Globus pallidus (tissue), 1 donor: ENCODE data around the gene TPX2.
A peak's percentile ranks its signal among the peaks of the same experiment; 100 is the strongest.
"Not testable (repeated sequence)": the region's sequence is repeated elsewhere in the genome, so short reads cannot be mapped to it uniquely, and the experiment has no call there.

Experiments
- DNase-seq: peaks from one replicate; pipeline ENCODE4 v3.0.0-alpha.2; 2015; ENCODE audit warnings: low spot score

The TPX2 gene

DNA sequence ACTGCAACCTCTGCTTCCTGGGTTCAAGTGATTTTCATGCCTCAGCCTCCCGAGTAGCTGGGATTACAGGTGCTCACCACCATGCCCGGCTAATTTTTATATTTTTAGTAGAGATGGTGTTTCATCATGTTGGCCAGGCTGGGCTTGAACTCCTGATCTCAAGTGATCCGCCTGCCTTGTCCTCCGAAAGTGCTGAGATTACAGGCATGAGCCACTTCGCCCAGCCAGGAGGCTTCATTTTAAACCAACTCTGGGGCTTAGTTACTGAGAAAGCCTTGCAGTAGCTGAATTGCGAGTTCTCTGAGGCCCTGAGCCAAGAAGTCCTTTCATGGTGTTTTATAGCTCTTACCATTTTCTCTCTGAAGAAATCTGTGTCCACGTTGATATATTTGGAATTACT, 75.1 kb downstream of the TPX2 start:
- DNase-seq: not testable (repeated sequence)

DNA sequence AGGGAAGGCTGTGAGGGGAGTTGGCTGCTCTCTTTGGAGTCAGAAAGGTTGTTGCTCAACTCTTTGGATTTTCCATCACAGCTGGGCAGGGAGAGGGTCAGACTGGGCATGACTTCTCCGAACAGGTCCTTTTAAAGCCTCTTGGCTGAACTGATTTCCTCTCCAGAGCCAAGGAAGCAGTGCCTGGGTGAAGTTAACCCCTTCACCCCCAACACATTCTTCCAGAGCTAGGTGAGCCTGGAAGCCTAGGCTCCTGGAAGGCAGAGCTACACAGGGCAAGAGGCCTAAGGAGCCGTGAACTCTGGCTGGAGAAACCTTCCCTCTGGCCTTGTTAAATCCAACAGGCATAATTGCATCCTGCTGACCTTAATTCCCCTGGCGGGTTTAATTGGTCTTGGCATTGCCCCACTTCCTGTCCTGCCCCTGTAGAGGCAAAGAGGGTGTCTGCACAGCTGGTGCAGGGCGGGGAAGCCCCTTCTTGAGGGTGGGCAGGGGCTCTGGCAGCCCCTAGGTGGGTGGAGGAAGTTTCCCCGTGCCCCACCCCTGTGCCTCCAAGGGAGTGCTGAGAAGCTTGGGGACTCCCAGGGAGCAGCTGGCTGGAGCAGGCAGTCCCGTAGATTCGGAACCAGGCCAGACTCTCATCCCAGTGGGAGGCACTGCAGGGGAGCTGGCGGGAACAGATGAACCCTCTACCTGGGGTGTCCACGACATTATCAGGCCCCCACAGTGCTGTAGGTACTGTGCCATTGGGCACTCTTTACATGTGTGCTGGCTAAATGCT, 76.5 kb downstream of the TPX2 start:
- no peak for DNase-seq

DNA sequence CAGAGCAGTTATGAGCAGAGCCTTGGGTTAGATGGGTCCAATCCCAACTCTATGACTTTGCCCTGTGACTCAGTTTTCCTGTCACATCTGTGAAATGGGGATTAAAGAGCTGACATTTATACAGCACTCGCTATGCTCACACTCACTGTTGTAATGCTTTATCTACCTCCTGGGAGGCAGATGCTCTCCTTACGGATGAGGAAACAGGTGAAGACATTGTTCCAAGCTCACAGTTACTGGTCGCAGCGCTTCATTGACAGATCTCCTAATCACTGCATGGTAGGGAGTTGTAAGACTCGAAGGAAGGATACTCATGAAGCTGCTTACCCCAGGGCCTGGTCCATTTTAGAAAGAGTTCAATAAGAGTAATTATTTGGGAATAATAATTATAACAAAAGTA, 77.1 kb downstream of the TPX2 start:
- DNase-seq: no peak

DNA sequence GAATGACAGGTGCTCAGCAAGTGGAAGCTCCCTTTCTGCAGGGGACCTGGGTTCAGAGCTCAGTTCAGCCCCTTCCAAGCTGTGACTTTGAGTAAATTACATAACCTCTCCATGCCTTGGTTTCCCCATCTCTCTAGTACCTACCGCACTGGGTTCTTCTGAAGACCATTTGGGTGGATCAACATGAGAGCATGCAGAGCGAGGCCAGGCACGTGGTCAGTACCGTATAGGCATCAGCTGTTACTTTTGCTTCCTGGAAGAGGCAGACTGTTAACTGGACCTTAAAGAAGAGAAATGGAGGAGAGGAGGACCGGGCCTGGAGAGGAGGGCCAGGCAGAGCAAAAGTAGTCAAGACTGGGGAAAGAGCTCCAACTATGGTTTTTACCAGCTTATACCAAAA, 78.4 kb downstream of the TPX2 start:
- no peak for DNase-seq

- DNase-seq: no peak
Measured at GRCh38 chr20:31818376-31818908, 79.4 kb downstream of the TPX2 start.

DNA sequence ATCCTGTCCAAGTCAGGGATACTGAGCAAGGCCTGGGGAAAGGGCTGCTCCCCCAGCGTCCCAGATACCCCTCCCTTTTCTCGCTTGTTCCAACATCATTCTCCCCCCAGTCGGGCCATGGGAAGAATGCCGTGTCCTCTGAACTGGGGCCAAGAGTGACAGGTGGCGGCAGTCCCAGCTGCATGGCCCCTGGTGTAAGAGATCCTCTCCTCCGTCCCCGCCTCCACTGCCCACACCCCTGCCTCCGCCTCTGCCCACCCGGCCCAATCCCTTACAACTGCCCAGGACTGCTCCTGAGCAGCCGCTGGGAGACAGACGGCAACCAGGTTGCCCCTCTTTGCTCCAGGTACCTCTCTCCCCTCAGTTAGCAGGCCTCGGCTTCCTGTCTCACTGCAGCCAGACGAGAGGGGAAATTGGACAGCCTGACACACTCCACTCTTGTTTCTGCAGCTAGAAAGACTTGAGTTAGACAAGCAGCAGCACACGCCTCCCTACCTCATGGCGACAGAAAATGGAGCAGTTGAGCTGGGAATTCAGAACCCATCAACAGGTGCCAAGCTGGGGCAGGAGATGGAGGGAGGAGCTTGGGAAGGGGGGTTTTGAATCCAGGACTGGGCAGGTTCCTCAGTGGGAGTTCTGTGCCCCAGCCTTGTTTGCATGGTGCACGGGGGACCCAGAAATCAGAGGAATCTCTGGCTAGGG, 80.1 kb downstream of the TPX2 start, which contains the start of gene MYLK2:
MYLK2 (plus strand) TSS at position 274 of the 702 bp plus-strand sequence; CDS start at position 499, 225 bp downstream.
- no peak for DNase-seq

DNA sequence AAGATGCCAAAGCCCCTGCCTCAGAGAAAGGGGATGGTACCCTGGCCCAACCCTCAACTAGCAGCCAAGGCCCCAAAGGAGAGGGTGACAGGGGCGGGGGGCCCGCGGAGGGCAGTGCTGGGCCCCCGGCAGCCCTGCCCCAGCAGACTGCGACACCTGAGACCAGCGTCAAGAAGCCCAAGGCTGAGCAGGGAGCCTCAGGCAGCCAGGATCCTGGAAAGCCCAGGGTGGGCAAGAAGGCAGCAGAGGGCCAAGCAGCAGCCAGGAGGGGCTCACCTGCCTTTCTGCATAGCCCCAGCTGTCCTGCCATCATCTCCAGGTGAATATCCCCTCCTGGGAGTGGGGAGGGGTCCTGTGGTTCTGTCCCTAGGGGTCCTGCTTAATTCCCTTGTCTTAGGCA, 81.1 kb downstream of the TPX2 start:
- no peak for DNase-seq

DNA sequence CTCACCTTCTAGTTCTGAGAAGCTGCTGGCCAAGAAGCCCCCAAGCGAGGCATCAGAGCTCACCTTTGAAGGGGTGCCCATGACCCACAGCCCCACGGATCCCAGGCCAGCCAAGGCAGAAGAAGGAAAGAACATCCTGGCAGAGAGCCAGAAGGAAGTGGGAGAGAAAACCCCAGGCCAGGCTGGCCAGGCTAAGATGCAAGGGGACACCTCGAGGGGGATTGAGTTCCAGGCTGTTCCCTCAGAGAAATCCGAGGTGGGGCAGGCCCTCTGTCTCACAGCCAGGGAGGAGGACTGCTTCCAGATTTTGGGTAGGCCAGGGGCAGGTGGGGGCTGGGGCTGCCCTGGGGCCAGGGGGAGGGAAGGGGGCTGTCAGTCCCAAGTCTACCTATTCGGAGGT, 82.3 kb downstream of the TPX2 start:
- no peak for DNase-seq

- DNase-seq: peak; percentile 38
Measured at GRCh38 chr20:31822421-31823330, 83.6 kb downstream of the TPX2 start.

DNA sequence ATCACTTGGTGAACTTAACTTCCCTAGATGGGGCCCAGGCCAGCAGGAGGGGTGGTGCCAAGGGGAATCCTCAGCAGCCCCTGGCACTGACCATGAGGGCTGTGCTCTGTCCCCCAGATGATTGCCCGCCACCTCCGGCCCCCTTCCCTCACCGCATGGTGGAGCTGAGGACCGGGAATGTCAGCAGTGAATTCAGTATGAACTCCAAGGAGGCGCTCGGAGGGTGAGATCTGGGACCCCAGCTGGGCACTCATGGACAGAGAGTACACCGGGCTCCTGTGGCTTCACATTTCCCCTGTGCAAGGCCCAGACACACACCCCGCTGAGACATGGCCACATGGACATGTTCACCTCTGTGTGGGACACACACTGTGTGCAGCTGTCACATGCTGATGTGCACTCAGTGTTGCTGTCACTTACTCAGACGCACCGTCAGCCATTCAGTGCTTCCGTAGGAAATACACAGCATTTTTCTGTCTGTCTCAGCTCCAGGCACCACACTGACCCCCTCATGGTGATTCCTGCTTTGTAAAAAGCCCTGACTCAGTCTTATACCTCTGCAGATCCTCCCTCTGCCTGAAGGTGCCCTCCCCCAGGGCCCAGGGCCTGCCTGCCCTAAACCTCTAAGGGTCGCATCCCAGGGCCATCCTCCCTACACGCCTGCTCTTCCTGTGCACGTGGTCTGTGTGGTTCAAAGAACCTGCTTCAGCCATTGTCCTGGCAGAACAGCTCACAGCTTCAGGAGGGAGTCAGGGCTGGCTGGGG, 84.5 kb downstream of the TPX2 start:
- DNase-seq: no peak

GRCh38 chr20:31824125-31824485, 85.0 kb downstream of the TPX2 start:
- no peak for DNase-seq

DNA sequence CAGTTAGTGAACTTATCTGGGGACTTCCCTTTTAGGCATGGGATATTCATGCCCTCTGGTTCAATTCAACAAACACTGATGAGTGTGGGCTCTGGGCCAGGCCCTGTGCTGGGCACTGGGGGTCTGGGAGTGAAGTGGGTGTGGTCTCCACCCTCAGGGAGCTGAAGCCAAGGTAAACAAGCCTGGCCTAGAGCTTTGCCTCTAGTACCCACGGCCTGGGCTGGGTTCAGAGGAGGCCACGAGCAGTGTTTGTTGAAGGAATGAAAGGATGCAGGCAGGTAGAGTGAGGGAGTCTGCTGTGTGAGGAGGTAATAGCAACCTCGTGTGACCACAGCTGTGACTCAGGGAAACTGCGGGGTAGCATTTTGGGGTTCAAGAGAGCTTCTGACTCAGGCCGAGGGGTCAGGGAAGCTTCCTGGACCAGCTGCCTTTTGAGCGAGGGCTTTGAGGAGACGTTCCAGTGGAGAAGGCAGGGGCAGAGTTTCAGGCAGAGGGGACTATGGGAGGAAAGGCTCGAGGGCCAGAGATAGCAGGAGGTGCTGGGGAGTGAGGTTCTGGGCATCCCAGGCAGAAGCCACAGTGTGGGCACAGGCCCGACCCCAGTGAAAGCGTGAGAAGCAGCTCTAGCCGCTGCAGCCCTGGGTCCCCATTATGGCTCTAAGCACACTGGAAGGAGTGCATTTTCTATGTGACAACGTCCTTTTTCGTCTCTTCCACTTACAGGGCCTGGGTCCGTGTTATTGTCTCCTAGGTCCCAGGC, 85.6 kb downstream of the TPX2 start:
- DNase-seq: no peak

GRCh38 chr20:31826074-31826473, 87.0 kb downstream of the TPX2 start:
- no peak for DNase-seq

DNA sequence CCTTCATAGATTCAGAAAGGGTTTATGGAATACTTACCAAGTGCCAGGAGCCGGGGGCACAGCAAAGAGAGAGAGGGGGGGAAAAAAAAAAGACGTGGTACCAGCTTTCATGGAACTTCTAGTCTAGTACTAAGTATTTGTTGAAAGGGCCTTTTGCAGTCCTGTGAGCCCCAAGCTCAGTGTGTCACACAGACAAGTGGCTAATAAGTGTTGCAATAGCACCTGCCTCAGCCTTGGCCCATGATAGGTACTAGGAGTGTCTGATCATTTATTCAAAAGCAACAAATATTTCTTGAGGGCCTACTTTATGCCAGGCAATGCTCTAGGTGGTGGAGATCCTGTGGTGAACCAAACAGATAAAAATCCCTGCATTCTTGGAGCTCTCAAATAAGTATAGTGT, 88.0 kb downstream of the TPX2 start:
- DNase-seq: no peak

- not testable (repeated sequence) for DNase-seq
Measured at GRCh38 chr20:31828016-31828415, 88.9 kb downstream of the TPX2 start.

DNA sequence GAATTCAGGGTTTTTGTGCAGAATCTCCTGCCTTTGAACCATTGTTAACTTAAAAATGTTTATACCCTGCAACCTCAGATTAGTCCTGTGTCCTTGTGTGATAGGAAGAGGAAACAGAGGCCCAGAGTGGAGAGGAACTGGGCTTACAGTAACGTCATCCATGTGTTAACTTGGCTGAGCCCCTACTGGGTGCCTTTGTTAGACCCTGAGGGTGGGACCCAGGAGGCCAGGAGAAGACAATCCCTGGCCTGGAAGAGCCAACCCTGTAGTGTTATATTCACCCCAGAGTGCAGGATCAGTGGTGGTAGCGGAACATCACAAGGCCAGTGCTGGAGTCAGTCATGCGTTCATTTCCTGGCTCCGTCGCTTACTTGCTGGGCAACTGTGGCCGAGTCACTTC, 90.6 kb downstream of the TPX2 start:
- no peak for DNase-seq

DNA sequence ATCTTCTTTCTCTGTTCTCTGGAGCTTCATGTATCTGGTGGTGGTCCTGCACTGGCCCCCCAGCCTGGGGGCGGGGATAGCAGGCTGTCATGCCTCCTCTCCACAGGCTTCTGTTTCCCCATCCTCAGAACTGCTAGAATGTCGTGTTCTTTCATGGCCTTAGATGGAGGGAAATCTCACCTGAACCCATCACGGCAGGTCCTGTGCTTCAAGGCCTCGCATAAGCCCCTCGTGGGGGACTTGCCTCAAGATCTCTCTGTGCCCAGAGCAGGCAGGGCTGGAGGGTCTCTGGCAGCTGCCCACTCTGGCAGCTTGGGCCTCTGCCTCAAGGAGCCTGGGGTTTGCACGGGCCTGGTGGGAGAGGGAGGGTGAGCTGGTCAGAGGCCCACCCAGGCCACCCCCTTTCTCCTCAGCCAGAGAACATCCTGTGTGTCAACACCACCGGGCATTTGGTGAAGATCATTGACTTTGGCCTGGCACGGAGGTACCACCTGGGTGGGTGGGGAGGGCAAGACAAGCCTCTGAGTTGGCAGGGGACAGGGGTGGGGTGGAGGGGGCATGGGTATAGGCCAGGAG, 91.4 kb downstream of the TPX2 start:
- DNase-seq: no peak

DNA sequence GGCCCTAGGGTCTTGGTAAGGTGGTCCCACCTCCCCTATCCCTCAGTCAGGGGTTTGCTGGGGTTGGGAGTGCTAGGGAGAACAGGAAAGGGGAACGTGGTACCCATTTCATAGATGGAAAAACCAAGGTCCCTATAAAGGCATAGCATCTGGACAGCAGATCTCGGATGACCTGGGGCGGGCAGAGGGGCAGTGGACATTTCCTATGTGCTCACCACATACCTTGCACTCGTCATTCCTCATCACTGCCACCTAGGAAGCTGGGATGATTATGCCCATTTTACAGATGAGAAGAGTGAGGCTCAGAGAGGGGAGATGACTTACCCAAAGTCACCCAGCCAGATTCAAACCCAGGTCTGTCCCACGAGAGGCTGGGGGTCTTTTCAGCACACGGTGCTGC, 92.1 kb downstream of the TPX2 start:
- DNase-seq: no peak

- DNase-seq: no peak
Measured at GRCh38 chr20:31831771-31832306, 92.7 kb downstream of the TPX2 start.
